ENCODE results near the gene TMPRSS3.

The TMPRSS3 gene

GRCh38 chr21:42350318-42350910 is 45.4 kb downstream of the TMPRSS3 start:
- no peak for DNase-seq (ENCODE audit: low read depth)

- no peak for DNase-seq (ENCODE audit: low read depth)
These were observed 46.2 kb downstream of the TMPRSS3 start for GRCh38 chr21:42349420-42350317.

GRCh38 chr21:42348762-42349161 is 47.1 kb downstream of the TMPRSS3 start:
- DNase-seq (ENCODE audit: low read depth), result no peak

GRCh38 chr21:42347601-42348327 is 48.1 kb downstream of the TMPRSS3 start:
- no peak for DNase-seq (ENCODE audit: low read depth)

GRCh38 chr21:42346866-42347600 is 48.8 kb downstream of the TMPRSS3 start:
- DNase-seq (ENCODE audit: low read depth), result no peak

- no peak for DNase-seq (ENCODE audit: low read depth)
These were observed 49.4 kb downstream of the TMPRSS3 start for GRCh38 chr21:42346441-42346840.

- no peak for DNase-seq (ENCODE audit: low read depth)
These were observed 51.2 kb downstream of the TMPRSS3 start for GRCh38 chr21:42344631-42345030.

GRCh38 chr21:42343963-42344510 is 51.8 kb downstream of the TMPRSS3 start:
- no peak for DNase-seq (ENCODE audit: low read depth)

GRCh38 chr21:42343556-42343955 is 52.3 kb downstream of the TMPRSS3 start:
- no peak for DNase-seq (ENCODE audit: low read depth)

- no peak for DNase-seq (ENCODE audit: low read depth)
These were observed 52.8 kb downstream of the TMPRSS3 start for GRCh38 chr21:42343101-42343500.

GRCh38 chr21:42341776-42342542 is 53.9 kb downstream of the TMPRSS3 start:
- DNase-seq (ENCODE audit: low read depth), result no peak

- no peak for DNase-seq (ENCODE audit: low read depth)
These were observed 55.4 kb downstream of the TMPRSS3 start for GRCh38 chr21:42340187-42341050.

GRCh38 chr21:42338729-42339715 is 56.8 kb downstream of the TMPRSS3 start:
- no peak for DNase-seq (ENCODE audit: low read depth)

- DNase-seq (ENCODE audit: low read depth), result peak; percentile 73
These were observed 57.8 kb downstream of the TMPRSS3 start for GRCh38 chr21:42337830-42338728.

GRCh38 chr21:42337276-42337675 is 58.6 kb downstream of the TMPRSS3 start:
- DNase-seq (ENCODE audit: low read depth), result no peak

GRCh38 chr21:42336054-42336453 is 59.8 kb downstream of the TMPRSS3 start:
- no peak for DNase-seq (ENCODE audit: low read depth)

- DNase-seq (ENCODE audit: low read depth), result no peak
These were observed 63.1 kb downstream of the TMPRSS3 start for GRCh38 chr21:42332557-42333317.
